ENCODE data around the gene SLC36A2.

SLC36A2 gene

DNA sequence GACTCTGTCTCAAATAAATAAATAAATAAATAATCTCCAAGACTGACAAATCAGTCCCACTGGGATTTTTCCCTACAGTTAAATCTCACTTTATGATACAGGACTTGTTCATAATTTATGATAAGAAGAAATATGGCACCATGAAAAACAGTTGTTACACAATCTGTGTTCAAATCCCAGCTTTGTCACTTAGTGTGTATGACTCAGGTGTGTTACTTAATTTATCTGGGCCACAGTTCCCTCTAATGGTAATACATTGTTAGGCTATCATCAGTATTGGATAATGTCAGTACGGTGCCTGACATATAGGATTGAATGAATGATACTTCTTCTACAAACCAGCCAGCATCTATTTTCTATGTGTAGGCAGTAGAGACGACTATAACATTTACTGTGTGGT is 66.9 kb downstream of the SLC36A2 start:
- no peak for DNase-seq (ENCODE audit: low spot score in 2 of 2)
- H3K9me3 Mint-ChIP-seq = no peaks in the 10 kb centered on the region
- no peaks in the 10 kb centered on the region for H3K4me1 Mint-ChIP-seq
- no peak for ATAC-seq
- no peak overlapping the region for H3K27ac Mint-ChIP-seq
- no peaks in the 10 kb centered on the region for H3K36me3 Mint-ChIP-seq
- H3K4me3 Mint-ChIP-seq = no peak overlapping the region

DNA sequence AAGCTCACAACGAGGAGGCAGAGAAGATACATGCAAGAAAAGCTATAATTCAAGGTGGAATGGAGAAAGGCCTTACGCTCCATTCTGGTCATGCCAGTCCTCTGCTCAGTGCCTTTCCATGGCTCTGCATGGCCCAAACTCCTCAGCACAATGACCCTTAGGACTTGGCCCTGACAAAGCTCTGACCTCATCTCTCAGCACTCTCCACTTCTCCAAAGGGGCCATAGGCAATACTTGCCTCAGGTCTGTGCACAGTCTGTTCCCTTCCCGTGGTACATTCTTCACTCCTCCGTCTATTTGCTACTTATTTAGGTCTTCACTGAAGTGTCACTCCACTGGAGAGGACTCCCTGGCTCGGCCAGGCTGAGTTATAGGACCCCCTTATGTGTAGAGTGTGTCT is 68.5 kb downstream of the SLC36A2 start:
- no peak for ATAC-seq
- Mint-ChIP-seq H3K36me3 (no peaks in the 10 kb centered on the region), H3K27ac (no peak overlapping the region), H3K9me3 (no peaks in the 10 kb centered on the region), H3K4me1 (no peaks in the 10 kb centered on the region), H3K4me3 (no peak overlapping the region)
- DNase-seq (ENCODE audit: low spot score in 2 of 2) = no peak

DNA sequence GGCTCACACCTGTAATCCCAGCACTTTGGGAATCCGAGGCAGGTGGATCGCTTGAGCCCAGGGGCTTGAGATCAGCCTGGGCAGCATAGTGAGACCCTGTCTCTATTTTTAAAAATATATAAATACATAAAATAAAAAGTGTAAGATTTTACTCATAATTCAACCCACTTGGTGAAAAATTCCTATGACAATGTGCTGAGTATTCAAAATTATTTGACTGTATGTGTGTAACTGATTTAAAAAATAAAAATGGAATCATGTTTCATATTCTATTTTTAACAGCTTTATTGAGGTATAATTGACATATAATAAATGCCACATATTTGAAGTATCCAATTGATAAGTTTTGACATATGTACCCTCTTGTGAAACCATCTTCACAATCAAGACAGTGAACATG is 71.6 kb downstream of the SLC36A2 start:
- Mint-ChIP-seq H3K36me3 (no peaks in the 10 kb centered on the region), H3K27ac (no peak overlapping the region), H3K4me3 (no peak overlapping the region), H3K9me3 (no peaks in the 10 kb centered on the region), H3K4me1 (no peaks in the 10 kb centered on the region)
- DNase-seq (ENCODE audit: low spot score in 2 of 2) (no peak), ATAC-seq (no peak)

DNA sequence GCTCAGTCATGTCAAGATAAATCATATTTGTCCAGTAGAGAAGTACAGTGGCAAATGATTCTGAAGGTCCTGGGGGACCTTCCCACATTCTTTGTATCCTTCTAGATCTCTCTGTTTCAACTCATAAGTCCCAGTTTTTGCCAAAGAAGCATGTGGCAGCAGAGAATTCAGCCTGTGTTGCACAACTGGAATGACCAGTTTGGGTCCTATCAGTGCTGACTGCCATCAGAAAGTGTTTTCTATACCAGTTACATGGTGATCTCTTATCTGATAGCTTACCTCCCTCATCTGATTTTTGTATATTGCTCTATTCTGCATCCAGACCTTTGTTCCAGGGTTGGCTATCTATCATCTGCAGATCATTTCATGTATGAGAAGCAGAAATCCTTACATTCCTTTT is 72.7 kb downstream of the SLC36A2 start:
- H3K36me3 Mint-ChIP-seq = no peaks in the 10 kb centered on the region
- DNase-seq (ENCODE audit: low spot score in 2 of 2) (no peak), ATAC-seq (no peak)
- H3K27ac Mint-ChIP-seq = no peak overlapping the region
- H3K4me1 Mint-ChIP-seq = no peaks in the 10 kb centered on the region
- H3K9me3 Mint-ChIP-seq = no peaks in the 10 kb centered on the region
- no peak overlapping the region for H3K4me3 Mint-ChIP-seq

DNA sequence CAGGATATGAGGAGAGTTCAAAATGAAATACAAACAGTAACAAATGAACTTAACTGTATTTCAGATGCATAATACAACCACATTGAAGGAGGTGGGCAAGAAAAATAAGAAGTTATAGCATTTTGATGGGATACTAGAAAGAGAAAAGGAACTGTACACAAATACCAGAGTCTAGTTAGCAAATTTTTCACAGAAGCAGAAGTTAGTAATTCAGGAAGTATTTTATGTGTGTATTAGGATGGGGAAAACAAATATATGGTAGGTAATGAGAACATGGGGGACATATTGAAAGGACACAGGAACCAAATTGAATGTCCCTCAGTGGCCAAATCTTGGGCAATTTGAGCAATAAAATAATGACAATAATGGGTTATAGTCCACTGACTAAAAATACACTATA is 76.0 kb downstream of the SLC36A2 start:
- H3K36me3 Mint-ChIP-seq = peaks cover 21% of the 10 kb centered on the region
- H3K27ac Mint-ChIP-seq = no peak overlapping the region
- H3K4me3 Mint-ChIP-seq = no peak overlapping the region
- no peaks in the 10 kb centered on the region for H3K4me1 Mint-ChIP-seq
- H3K9me3 Mint-ChIP-seq = no peaks in the 10 kb centered on the region
- DNase-seq (ENCODE audit: low spot score in 2 of 2) = no peak
- no peak for ATAC-seq

DNA sequence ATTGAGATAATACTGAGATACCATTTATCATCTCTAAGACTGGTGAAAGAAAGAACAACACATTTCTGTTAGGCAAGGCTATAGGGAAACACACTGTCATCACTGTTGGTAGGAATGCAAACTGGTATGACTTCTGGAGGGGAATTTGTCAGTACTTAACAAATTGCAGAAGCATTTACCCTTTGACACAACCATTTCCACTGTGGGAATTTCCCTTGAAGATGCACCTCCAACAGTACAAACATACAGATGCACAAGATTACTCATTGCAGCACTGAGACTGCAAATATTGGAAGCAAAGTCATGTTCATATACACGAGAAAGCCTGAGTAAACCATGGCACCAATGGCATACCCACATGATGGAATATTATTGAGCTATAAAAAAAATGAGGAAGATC is 76.8 kb downstream of the SLC36A2 start:
- ATAC-seq (peak; percentile 98), DNase-seq (ENCODE audit: low spot score in 2 of 2) (no peak)
- Mint-ChIP-seq H3K4me3 (no peak overlapping the region), H3K27ac (no peak overlapping the region), H3K4me1 (no peaks in the 10 kb centered on the region), H3K36me3 (peaks cover 26% of the 10 kb centered on the region), H3K9me3 (no peaks in the 10 kb centered on the region)

DNA sequence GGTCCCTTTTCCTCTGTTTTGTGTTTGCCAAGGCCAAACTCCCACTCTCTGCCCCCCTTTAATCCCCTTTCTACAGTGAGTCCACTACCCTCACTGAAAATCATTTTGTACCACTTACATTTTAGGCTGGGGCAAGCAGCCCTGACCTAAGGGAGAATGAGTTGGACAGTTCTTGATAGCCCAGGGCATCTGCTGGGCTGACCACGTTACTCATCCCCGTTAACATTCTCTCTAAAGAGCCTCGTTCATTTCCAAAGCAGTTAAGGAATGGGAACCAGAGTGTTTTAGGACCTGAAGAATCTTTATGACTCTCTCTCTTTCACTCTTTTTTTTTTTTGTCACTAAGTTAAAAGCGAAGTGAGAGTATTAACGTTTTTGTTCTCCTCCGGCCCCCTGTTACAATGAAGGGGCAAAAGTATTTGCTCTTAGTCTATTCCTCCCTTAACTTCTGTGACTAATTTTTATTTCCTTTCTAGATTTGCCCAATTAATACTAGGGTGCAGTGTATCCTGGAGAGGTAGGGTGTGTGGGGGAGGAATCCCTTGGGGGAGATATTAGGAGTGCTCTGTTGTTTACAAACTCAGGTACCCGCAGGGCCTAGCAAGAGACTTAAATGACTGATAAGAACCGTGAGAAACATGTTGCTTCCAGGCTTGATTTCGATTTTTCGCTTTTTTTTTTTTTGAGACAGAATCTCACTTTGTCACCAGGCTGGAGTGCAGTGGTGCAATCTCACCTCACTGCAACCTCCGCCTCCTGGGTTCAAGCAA is 79.7 kb downstream of the SLC36A2 start:
- ATAC-seq (no peak), DNase-seq (ENCODE audit: low spot score in 2 of 2) (no peak)
- Mint-ChIP-seq H3K4me3 (no peak overlapping the region), H3K27ac (no peak overlapping the region), H3K36me3 (peaks cover 37% of the 10 kb centered on the region), H3K9me3 (no peaks in the 10 kb centered on the region), H3K4me1 (peaks cover 16% of the 10 kb centered on the region)

Data from stimulated activated effector memory CD8-positive, alpha-beta T cell treated with anti-CD3 and anti-CD28 coated beads, Interleukin-12 subunit alpha, Interleukin-12 subunit beta, amount 100 ng/mL, for 72 hours (primary cell).